ENCODE data around the gene FRAT2.

- TF ChIP-seq POLR2AphosphoS5 (IDR thresholded peaks at IDR 0.05; ENCODE audit: low read depth, low read length): no peak
- TF ChIP-seq POLR2A (IDR thresholded peaks at IDR 0.05; ENCODE audit: low read depth, low read length): no peak
- TF ChIP-seq TAF1 (IDR thresholded peaks at IDR 0.05; ENCODE audit: low read depth, low read length): no peak
These were observed 19.4 kb upstream of the FRAT2 start for GRCh38 chr10:97353945-97354344.
